ENCODE results near the gene DPH6.
"Not testable (repeated sequence)": the region's sequence is repeated elsewhere in the genome, so short reads cannot be mapped to it uniquely, and the experiment has no call there.

Gene DPH6

GRCh38 chr15:35427091-35427490 is 118.9 kb downstream of the DPH6 start:
- DNase-seq (ENCODE audit: insufficient read length) = no peak
- TF ChIP-seq TAF1 (IDR thresholded peaks at IDR 0.05; ENCODE audit: borderline replicate concordance, low read depth, low read length) = no peak
- no peak for TF ChIP-seq POLR2A (IDR thresholded peaks at IDR 0.05; ENCODE audit: low read depth, low read length)
- TF ChIP-seq POLR2AphosphoS5 (IDR thresholded peaks at IDR 0.05; ENCODE audit: low read depth, low read length) = no peak
- no peak for FAIRE-seq

GRCh38 chr15:35410775-35411174 is 135.2 kb downstream of the DPH6 start:
- FAIRE-seq = no peak
- no peak for DNase-seq (ENCODE audit: insufficient read length)
- TF ChIP-seq POLR2AphosphoS5 (IDR thresholded peaks at IDR 0.05; ENCODE audit: low read depth, low read length) = no peak
- no peak for TF ChIP-seq POLR2A (IDR thresholded peaks at IDR 0.05; ENCODE audit: low read depth, low read length)
- no peak for TF ChIP-seq TAF1 (IDR thresholded peaks at IDR 0.05; ENCODE audit: borderline replicate concordance, low read depth, low read length)

GRCh38 chr15:35399901-35400300 is 146.1 kb downstream of the DPH6 start:
- DNase-seq (ENCODE audit: insufficient read length) (no peak), FAIRE-seq (no peak)
- TF ChIP-seq TAF1 (IDR thresholded peaks at IDR 0.05; ENCODE audit: borderline replicate concordance, low read depth, low read length) (no peak), POLR2A (IDR thresholded peaks at IDR 0.05; ENCODE audit: low read depth, low read length) (no peak), POLR2AphosphoS5 (IDR thresholded peaks at IDR 0.05; ENCODE audit: low read depth, low read length) (no peak)

GRCh38 chr15:35397027-35397426 is 148.9 kb downstream of the DPH6 start:
- DNase-seq (ENCODE audit: insufficient read length) = no peak

GRCh38 chr15:35394416-35394815 is 151.5 kb downstream of the DPH6 start:
- DNase-seq (ENCODE audit: insufficient read length) = no peak
- TF ChIP-seq POLR2AphosphoS5 (IDR thresholded peaks at IDR 0.05; ENCODE audit: low read depth, low read length) (no peak), TAF1 (IDR thresholded peaks at IDR 0.05; ENCODE audit: borderline replicate concordance, low read depth, low read length) (no peak), POLR2A (IDR thresholded peaks at IDR 0.05; ENCODE audit: low read depth, low read length) (no peak)
- no peak for FAIRE-seq

More at GRCh38 chr15:35397027-35397426, 148.9 kb downstream of the DPH6 start:
- TF ChIP-seq TAF1 (IDR thresholded peaks at IDR 0.05; ENCODE audit: borderline replicate concordance, low read depth, low read length) = no peak
- no peak for TF ChIP-seq POLR2AphosphoS5 (IDR thresholded peaks at IDR 0.05; ENCODE audit: low read depth, low read length)
- TF ChIP-seq POLR2A (IDR thresholded peaks at IDR 0.05; ENCODE audit: low read depth, low read length) = no peak
- no peak for FAIRE-seq

- DNase-seq (ENCODE audit: insufficient read length) (no peak), FAIRE-seq (no peak)
- no peak for TF ChIP-seq POLR2AphosphoS5 (IDR thresholded peaks at IDR 0.05; ENCODE audit: low read depth, low read length)
- no peak for TF ChIP-seq POLR2A (IDR thresholded peaks at IDR 0.05; ENCODE audit: low read depth, low read length)
- TF ChIP-seq TAF1 (IDR thresholded peaks at IDR 0.05; ENCODE audit: borderline replicate concordance, low read depth, low read length) = no peak
These were observed 152.6 kb downstream of the DPH6 start for GRCh38 chr15:35393398-35393797.

- FAIRE-seq; DNase-seq (ENCODE audit: insufficient read length): not testable (repeated sequence)
These were observed 154.5 kb downstream of the DPH6 start for GRCh38 chr15:35391408-35391984.

GRCh38 chr15:35383506-35383905 is 162.5 kb downstream of the DPH6 start:
- no peak for FAIRE-seq
- DNase-seq (ENCODE audit: insufficient read length) = no peak

GRCh38 chr15:35381328-35381727 is 164.6 kb downstream of the DPH6 start:
- DNase-seq (ENCODE audit: insufficient read length) (no peak), FAIRE-seq (no peak)
- TF ChIP-seq POLR2AphosphoS5 (IDR thresholded peaks at IDR 0.05; ENCODE audit: low read depth, low read length) (no peak), POLR2A (IDR thresholded peaks at IDR 0.05; ENCODE audit: low read depth, low read length) (no peak), TAF1 (IDR thresholded peaks at IDR 0.05; ENCODE audit: borderline replicate concordance, low read depth, low read length) (no peak)

More at GRCh38 chr15:35383506-35383905, 162.5 kb downstream of the DPH6 start:
- no peak for TF ChIP-seq TAF1 (IDR thresholded peaks at IDR 0.05; ENCODE audit: borderline replicate concordance, low read depth, low read length)
- TF ChIP-seq POLR2AphosphoS5 (IDR thresholded peaks at IDR 0.05; ENCODE audit: low read depth, low read length) = no peak
- no peak for TF ChIP-seq POLR2A (IDR thresholded peaks at IDR 0.05; ENCODE audit: low read depth, low read length)

GRCh38 chr15:35379972-35380371 is 166.0 kb downstream of the DPH6 start:
- FAIRE-seq (no peak), DNase-seq (ENCODE audit: insufficient read length) (no peak)
- TF ChIP-seq POLR2A (IDR thresholded peaks at IDR 0.05; ENCODE audit: low read depth, low read length) (no peak), POLR2AphosphoS5 (IDR thresholded peaks at IDR 0.05; ENCODE audit: low read depth, low read length) (no peak), TAF1 (IDR thresholded peaks at IDR 0.05; ENCODE audit: borderline replicate concordance, low read depth, low read length) (no peak)

- DNase-seq (ENCODE audit: insufficient read length); FAIRE-seq: not testable (repeated sequence)
These were observed 167.5 kb downstream of the DPH6 start for GRCh38 chr15:35378454-35378853.

GRCh38 chr15:35376707-35377106 is 169.3 kb downstream of the DPH6 start:
- TF ChIP-seq POLR2AphosphoS5 (IDR thresholded peaks at IDR 0.05; ENCODE audit: low read depth, low read length) (no peak), POLR2A (IDR thresholded peaks at IDR 0.05; ENCODE audit: low read depth, low read length) (no peak), TAF1 (IDR thresholded peaks at IDR 0.05; ENCODE audit: borderline replicate concordance, low read depth, low read length) (no peak)
- no peak for DNase-seq (ENCODE audit: insufficient read length)
- FAIRE-seq = no peak

GRCh38 chr15:35374661-35375060 is 171.3 kb downstream of the DPH6 start:
- FAIRE-seq = no peak
- TF ChIP-seq POLR2A (IDR thresholded peaks at IDR 0.05; ENCODE audit: low read depth, low read length) (no peak), TAF1 (IDR thresholded peaks at IDR 0.05; ENCODE audit: borderline replicate concordance, low read depth, low read length) (no peak), POLR2AphosphoS5 (IDR thresholded peaks at IDR 0.05; ENCODE audit: low read depth, low read length) (no peak)
- no peak for DNase-seq (ENCODE audit: insufficient read length)

Measured in GM12892 (cell line).